Spinal cord (tissue), 10 donors: ENCODE measurements around the gene P2RY14. TPM values are rescaled to one million over a fixed set of nuclear protein-coding genes. Genes with fewer than 3 reads are reported as not detected.

ENCODE experiments used
- DNase-seq, 6 donors: peaks; one replicate each; pipeline versions ENCODE4 v3.0.0 to v3.0.0-alpha.2; 2013 to 2015; ENCODE audit warnings: low spot score in 6 of 6, low read depth in 4 of 6
- H3K27ac ChIP-seq: one replicate; pipeline ENCODE4 v1.5.1; 2013; ENCODE audit warnings: low read depth, low read length, control low read depth
- H3K27me3 ChIP-seq: one replicate; pipeline ENCODE4 v1.6.1; 2013; ENCODE audit warnings: low read length; ENCODE audit not compliant: control insufficient read depth, insufficient read depth
- H3K36me3 ChIP-seq: one replicate; pipeline ENCODE4 v1.6.1; 2013; ENCODE audit warnings: low read length; ENCODE audit not compliant: control insufficient read depth, insufficient read depth
- H3K4me1 ChIP-seq: one replicate; pipeline ENCODE4 v1.6.1; 2013; ENCODE audit warnings: low read length; ENCODE audit not compliant: control insufficient read depth, insufficient read depth
- H3K4me3 ChIP-seq: one replicate; pipeline ENCODE4 v1.5.1; 2013; ENCODE audit warnings: low read depth, low read length, control low read depth
- H3K9me3 ChIP-seq: one replicate; pipeline ENCODE4 v1.6.1; 2013; ENCODE audit warnings: low read length; ENCODE audit not compliant: control insufficient read depth, insufficient read depth
- WGBS: methylation state at CpG from one replicate; pipeline ENCODE4 v1.1.5; 2013; ENCODE audit warnings: missing lambda C conversion rate; ENCODE audit not compliant: insufficient coverage; 5-methylcytosine and 5-hydroxymethylcytosine counted together
- polyA plus RNA-seq, 2 donors: library from polyadenylated mRNA; unstranded; fragments of 120-200 nt; gene quantifications; one replicate each; pipeline ENCODE4 v1.2.1, GENCODE V29; 2013; ENCODE audit not compliant: insufficient read length in 2 of 2
- total RNA-seq, 2 donors: library from RNA; depleted of rRNA in 1 of 2; stranded (reverse); fragments of 120-200 nt in 1 of 2; fragments of >200 nt in 1 of 2; gene quantifications; one replicate each; pipeline versions ENCODE4 v1.2.3 to v1.2.4, GENCODE V29; 2013 to 2014
- donor health status: healthy.

Gene P2RY14
- total and polyA plus RNA-seq, 4 donors: 1.3 to 8.9 (median 4.8) TPM

- Histone ChIP-seq H3K9me3 (no peaks in the 10 kb centered on the region), H3K36me3 (no peaks in the 10 kb centered on the region), H3K27me3 (no peaks in the 10 kb centered on the region), H3K27ac (no peak overlapping the region), H3K4me1 (no peaks in the 10 kb centered on the region), H3K4me3 (no peak overlapping the region)
- no CpG with 5 or more reads among the region's 1 CpG for WGBS
- no peak for DNase-seq
These were observed 7.6 kb upstream of the P2RY14 start for GRCh38 chr3:151285940-151286339.

- H3K27ac ChIP-seq: no peak overlapping the region
- DNase-seq: no peak
These were observed 5.6 kb upstream of the P2RY14 start for GRCh38 chr3:151283907-151284461.

GRCh38 chr3:151283387-151283786 lies 5.0 kb upstream of the P2RY14 start:
- H3K4me1 ChIP-seq: no peaks in the 10 kb centered on the region
- no peak overlapping the region for H3K27ac ChIP-seq
- WGBS: no CpG with 5 or more reads among the region's 4 CpGs
- H3K9me3 ChIP-seq: no peaks in the 10 kb centered on the region
- no peaks in the 10 kb centered on the region for H3K27me3 ChIP-seq
- no peak for DNase-seq
- H3K4me3 ChIP-seq: no peak overlapping the region
- H3K36me3 ChIP-seq: no peaks in the 10 kb centered on the region

More at GRCh38 chr3:151283907-151284461, 5.6 kb upstream of the P2RY14 start:
- Histone ChIP-seq H3K4me1 (no peaks in the 10 kb centered on the region), H3K4me3 (no peak overlapping the region), H3K9me3 (no peaks in the 10 kb centered on the region), H3K27me3 (no peaks in the 10 kb centered on the region), H3K36me3 (no peaks in the 10 kb centered on the region)
- no CpG with 5 or more reads among the region's 5 CpGs for WGBS

GRCh38 chr3:151282921-151283320 lies 4.6 kb upstream of the P2RY14 start:
- no CpG with 5 or more reads among the region's 1 CpG for WGBS
- Histone ChIP-seq H3K9me3 (no peaks in the 10 kb centered on the region), H3K4me1 (no peaks in the 10 kb centered on the region), H3K27me3 (no peaks in the 10 kb centered on the region), H3K4me3 (no peak overlapping the region), H3K36me3 (no peaks in the 10 kb centered on the region), H3K27ac (no peak overlapping the region)
- peak in 5 of 6 donors; percentile 35 to 87 (median 56) for DNase-seq

GRCh38 chr3:151281671-151282324 lies 3.5 kb upstream of the P2RY14 start:
- no peak overlapping the region for H3K27ac ChIP-seq
- H3K27me3 ChIP-seq: no peaks in the 10 kb centered on the region
- no peak overlapping the region for H3K4me3 ChIP-seq
- no peaks in the 10 kb centered on the region for H3K4me1 ChIP-seq
- no peak for DNase-seq
- no peaks in the 10 kb centered on the region for H3K9me3 ChIP-seq
- 100% methylated on average over 4 of the region's 9 CpGs for WGBS
- no peaks in the 10 kb centered on the region for H3K36me3 ChIP-seq

GRCh38 chr3:151276687-151277042 lies 1.7 kb downstream of the P2RY14 start:
- Histone ChIP-seq H3K4me1 (no peaks in the 10 kb centered on the region), H3K36me3 (no peaks in the 10 kb centered on the region), H3K9me3 (no peaks in the 10 kb centered on the region), H3K27me3 (no peaks in the 10 kb centered on the region), H3K4me3 (no peak overlapping the region), H3K27ac (no peak overlapping the region)
- DNase-seq: no peak
- WGBS: 86% methylated on average over 1 of the region's 6 CpGs

GRCh38 chr3:151276038-151276686 lies 2.2 kb downstream of the P2RY14 start:
- H3K36me3 ChIP-seq: no peaks in the 10 kb centered on the region
- H3K27ac ChIP-seq: no peak overlapping the region
- WGBS: 75% methylated on average over 2 of the region's 2 CpGs
- no peaks in the 10 kb centered on the region for H3K4me1 ChIP-seq
- no peaks in the 10 kb centered on the region for H3K9me3 ChIP-seq
- no peaks in the 10 kb centered on the region for H3K27me3 ChIP-seq
- no peak overlapping the region for H3K4me3 ChIP-seq
- no peak for DNase-seq

GRCh38 chr3:151275091-151275490 lies 3.3 kb downstream of the P2RY14 start:
- Histone ChIP-seq H3K9me3 (no peaks in the 10 kb centered on the region), H3K36me3 (no peaks in the 10 kb centered on the region), H3K4me3 (no peak overlapping the region), H3K4me1 (no peaks in the 10 kb centered on the region), H3K27ac (no peak overlapping the region), H3K27me3 (no peaks in the 10 kb centered on the region)
- no CpG with 5 or more reads among the region's 5 CpGs for WGBS
- DNase-seq: no peak

- H3K4me3 ChIP-seq: no peak overlapping the region
- no peak for DNase-seq
- H3K27ac ChIP-seq: no peak overlapping the region
- 80% methylated on average over 2 of the region's 5 CpGs for WGBS
- no peaks in the 10 kb centered on the region for H3K36me3 ChIP-seq
- peaks cover 9% of the 10 kb centered on the region for H3K4me1 ChIP-seq
- no peaks in the 10 kb centered on the region for H3K27me3 ChIP-seq
- H3K9me3 ChIP-seq: no peaks in the 10 kb centered on the region
These were observed 8.7 kb downstream of the P2RY14 start for GRCh38 chr3:151269631-151270030.
